Omental fat pad (tissue), 4 donors: ENCODE measurements around the gene KCNA2. TPM values are rescaled to one million over a fixed set of nuclear protein-coding genes. Genes with fewer than 3 reads are reported as not detected.

ENCODE experiments used
- ATAC-seq: fragments of 150-250 bp; one replicate; pipeline ENCODE4 v1.9.1; 2016; ENCODE audit warnings: mild to moderate bottlenecking, moderate library complexity; ENCODE audit not compliant: low FRiP score
- DNase-seq: peaks from one replicate; pipeline ENCODE4 v3.0.0-alpha.2; 2019; ENCODE audit warnings: low spot score
- total RNA-seq, 4 donors: library from RNA; depleted of rRNA; stranded (reverse); fragments of >200 nt; gene quantifications; one replicate each; pipeline ENCODE4 v1.1.0, GENCODE V29; 2016
- TF ChIP-seq, protein P1 (sequence below), 3 donors: fragments of 450-650 bp; IDR thresholded peaks; one replicate each; pipeline ENCODE4 v1.5.1; 2016 to 2017; ENCODE audit warnings: antibody characterized with exemption in 3 of 3, mild to moderate bottlenecking in 3 of 3, moderate library complexity in 2 of 3

Gene KCNA2
- total RNA-seq, 4 donors from 2014 or later, result 1.9 to 29.8 (median 3.1) TPM

DNA sequence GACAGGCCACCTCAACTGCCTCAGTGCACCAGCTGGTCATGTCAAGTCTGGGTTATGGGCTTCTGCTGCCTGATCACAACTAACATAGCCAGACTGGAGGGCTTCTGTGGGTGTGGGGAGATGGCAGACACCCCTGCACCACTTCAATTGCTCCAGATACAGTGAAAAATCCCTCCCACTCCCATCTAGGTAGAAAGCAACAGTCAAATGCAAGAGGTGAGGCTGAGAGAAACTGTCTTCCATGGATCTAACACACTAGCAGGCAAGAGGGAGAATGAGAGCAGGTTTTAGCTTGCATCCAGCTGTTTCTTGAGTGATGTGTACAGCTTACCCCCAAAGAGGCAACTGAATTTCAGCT lies 10.8 kb downstream of the KCNA2 start:
- ATAC-seq (no peak), DNase-seq (no peak)
- TF ChIP-seq, protein P1, sequence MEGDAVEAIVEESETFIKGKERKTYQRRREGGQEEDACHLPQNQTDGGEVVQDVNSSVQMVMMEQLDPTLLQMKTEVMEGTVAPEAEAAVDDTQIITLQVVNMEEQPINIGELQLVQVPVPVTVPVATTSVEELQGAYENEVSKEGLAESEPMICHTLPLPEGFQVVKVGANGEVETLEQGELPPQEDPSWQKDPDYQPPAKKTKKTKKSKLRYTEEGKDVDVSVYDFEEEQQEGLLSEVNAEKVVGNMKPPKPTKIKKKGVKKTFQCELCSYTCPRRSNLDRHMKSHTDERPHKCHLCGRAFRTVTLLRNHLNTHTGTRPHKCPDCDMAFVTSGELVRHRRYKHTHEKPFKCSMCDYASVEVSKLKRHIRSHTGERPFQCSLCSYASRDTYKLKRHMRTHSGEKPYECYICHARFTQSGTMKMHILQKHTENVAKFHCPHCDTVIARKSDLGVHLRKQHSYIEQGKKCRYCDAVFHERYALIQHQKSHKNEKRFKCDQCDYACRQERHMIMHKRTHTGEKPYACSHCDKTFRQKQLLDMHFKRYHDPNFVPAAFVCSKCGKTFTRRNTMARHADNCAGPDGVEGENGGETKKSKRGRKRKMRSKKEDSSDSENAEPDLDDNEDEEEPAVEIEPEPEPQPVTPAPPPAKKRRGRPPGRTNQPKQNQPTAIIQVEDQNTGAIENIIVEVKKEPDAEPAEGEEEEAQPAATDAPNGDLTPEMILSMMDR (IDR thresholded peaks at IDR 0.05), result no peak

DNA sequence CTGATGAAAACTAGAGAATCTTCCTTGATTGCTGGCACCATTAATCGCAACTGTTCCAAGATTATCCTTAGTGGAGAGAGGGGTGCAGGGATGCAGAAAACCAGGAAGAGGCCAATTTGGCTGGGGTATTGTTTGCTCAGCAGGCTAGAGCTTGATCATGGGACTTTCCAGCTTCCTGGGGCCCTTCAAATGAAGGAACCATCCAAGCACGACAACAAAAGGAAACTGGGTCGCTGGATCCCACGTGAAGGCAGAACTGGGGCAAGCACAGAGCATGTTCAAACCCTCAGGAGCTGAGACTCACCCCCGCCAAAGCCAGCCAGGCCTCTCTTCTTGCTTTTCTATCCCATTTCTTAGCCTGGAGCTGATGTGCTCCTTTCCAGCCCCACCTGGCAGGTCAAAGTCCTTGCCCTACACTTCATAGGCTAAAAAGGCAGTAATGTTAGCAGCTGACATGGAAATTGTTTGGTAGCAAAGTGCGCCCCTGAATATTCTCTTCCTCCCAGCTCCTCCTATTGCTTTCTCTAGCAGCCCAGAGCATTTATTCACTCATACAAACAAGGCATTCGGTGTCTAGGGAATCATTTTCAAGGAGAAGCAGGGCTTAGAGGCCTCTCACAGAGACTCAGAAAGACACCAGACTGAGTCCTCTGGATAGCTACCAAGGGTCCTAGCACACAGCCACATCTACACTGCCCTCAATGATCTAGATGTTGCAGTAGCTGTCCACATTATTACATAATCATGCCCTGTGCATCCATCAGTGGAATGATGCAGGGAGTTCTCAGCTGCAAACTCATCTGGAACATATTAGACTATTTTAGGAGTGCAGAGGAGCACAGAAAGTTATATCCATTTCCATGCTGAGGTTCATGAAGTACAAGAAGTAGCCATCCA lies 11.5 kb downstream of the KCNA2 start:
- TF ChIP-seq, protein P1 (IDR thresholded peaks at IDR 0.05), result no peak
- ATAC-seq (no peak), DNase-seq (no peak)

DNA sequence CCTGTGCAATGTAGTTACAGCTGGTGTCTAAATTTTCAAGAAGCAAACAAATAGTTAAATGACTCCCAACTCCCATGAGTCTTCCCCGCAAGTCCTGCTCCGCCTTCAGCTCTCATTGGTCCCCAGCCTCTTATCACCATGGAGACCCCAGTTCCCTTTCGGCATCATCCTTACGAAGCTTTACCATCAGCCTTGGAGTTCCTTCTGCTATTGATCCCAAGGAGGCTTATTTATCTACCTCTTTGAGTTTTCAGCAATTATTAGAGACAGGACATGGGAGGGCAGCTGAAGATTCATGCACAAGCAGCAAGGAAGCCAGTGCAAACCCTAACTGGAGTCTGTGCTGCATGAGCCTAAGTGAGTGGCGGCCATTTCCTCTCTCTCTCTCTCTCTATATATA lies 12.3 kb downstream of the KCNA2 start:
- TF ChIP-seq, protein P1 (IDR thresholded peaks at IDR 0.05), result no peak
- ATAC-seq (no peak), DNase-seq (no peak)

DNA sequence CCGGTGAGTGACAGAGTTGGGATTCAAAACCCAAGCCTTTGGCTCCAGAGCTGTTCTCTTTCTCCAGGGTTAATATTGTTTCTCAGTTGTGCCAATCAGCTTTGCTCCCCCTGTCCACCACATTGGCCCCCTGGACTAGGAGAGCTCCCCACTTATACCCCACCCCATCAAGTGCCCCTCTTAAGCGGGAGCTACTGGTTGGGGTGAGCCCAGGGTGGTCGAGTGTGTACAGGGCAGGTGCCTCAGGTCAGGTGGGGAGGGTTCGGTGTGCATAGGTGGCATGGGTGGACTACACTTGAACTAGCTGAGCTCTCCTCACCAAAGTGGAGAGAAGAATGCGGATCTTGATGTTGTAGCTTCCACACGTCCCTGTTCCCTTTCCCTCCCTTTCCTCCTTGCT lies 14.2 kb downstream of the KCNA2 start:
- TF ChIP-seq, protein P1 (IDR thresholded peaks at IDR 0.05), result no peak
- DNase-seq (no peak), ATAC-seq (no peak)

DNA sequence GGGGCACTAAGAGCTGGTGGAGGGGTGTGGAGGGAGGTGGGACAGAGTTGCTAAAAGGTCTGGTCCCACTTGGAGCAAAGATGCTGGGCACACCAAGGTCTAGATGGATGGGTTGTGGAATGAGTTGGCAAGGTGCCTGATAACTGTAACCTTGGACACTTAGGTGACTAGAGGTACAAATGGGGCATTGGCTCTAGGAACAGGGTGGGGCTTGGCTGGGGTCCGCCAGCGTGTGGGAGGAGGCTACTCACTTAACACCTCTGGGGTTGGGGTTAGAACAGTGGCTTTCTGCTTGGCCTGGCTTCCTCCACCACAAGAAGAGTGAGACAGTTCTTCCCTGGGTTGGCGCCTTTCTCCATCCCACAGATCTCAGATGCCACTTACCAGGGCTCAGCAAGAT lies 17.2 kb downstream of the KCNA2 start:
- no peak for ATAC-seq
- DNase-seq, result no peak
- TF ChIP-seq, protein P1 (IDR thresholded peaks at IDR 0.05), result no peak

DNA sequence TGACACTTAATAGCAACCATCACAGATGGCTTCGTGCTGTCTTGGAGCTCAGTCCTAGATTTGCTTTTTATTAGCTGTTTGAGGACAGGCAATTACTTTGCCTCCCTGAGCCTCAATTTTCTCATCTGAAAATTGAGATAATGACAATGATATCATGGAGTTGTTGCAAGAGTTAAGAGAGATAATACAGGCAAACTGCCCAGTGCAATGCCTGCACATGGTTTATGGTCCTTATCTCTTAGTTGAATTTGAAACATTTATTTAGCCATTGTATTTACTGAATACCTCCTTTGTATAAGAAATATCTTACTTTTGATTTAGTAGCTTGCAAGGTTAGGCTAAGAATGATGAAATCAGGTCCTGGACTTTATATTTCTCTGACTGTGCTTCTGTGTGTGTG lies 17.7 kb downstream of the KCNA2 start:
- DNase-seq, result no peak
- ATAC-seq, result no peak
- TF ChIP-seq, protein P1 (IDR thresholded peaks at IDR 0.05), result no peak

DNA sequence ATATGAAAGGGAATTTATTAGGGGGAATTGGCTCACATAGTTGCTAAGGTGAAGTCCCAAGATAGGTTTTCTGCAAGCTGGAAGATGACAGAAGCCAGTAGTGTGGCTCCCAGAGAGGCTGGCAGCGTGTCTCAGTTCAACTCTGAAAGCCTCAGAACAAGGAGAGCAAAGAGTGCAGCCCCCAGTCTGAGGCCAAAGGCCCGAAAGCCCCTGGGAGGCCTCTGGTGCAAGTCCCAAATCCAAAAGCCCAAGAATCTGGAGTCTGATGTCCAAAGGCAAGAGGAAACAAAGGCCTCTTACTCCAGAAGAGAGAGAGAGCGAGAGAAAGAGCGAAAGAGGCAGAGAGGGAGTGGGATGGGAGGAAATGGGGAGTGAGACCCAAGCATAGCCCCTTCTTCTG lies 18.3 kb downstream of the KCNA2 start:
- ATAC-seq (no peak), DNase-seq (no peak)
- TF ChIP-seq, protein P1 (IDR thresholded peaks at IDR 0.05), result no peak
